CD14-positive monocyte (primary cell): ENCODE data around the gene SPATA13. TPM values are rescaled to one million over a fixed set of nuclear protein-coding genes. Genes with fewer than 3 reads are reported as not detected.

Source experiments
- DNase-seq, 3 donors: peaks; one replicate each; pipeline ENCODE4 v3.0.0-alpha.2; 2011 to 2022
- H2AFZ ChIP-seq: 2 replicates; pipeline ENCODE4 v1.6.0; 2012; ENCODE audit warnings: mild to moderate bottlenecking, low read depth, low read length, inconsistent platforms; ENCODE audit not compliant: insufficient read depth, poor library complexity, severe bottlenecking
- H3K27ac ChIP-seq, 2 donors: 1 replicate in 1 of 2; 2 replicates in 1 of 2; pipeline ENCODE4 v1.5.1; 2012 to 2013; ENCODE audit warnings: low read length in 2 of 2, control low read depth in 1 of 2, inconsistent platforms in 1 of 2, low read depth in 1 of 2, mild to moderate bottlenecking in 1 of 2
- H3K27me3 ChIP-seq, 2 donors: one replicate each; pipeline versions ENCODE4 v1.6.0 to v1.6.1; 2011 to 2013; ENCODE audit warnings: low read length in 2 of 2; ENCODE audit not compliant: control insufficient read depth in 2 of 2, insufficient read depth in 2 of 2
- H3K36me3 ChIP-seq, 2 donors: replicated peaks in 1 of 2; 1 replicate in 1 of 2; 2 replicates in 1 of 2; pipeline versions ENCODE4 v1.5.1 to v1.6.1; 2012 to 2013; ENCODE audit warnings: low read length in 2 of 2, control low read depth in 1 of 2, inconsistent platforms in 1 of 2, mild to moderate bottlenecking in 1 of 2; ENCODE audit not compliant: insufficient read depth in 2 of 2, control insufficient read depth in 1 of 2
- H3K4me1 ChIP-seq, 2 donors: 1 replicate in 1 of 2; 2 replicates in 1 of 2; pipeline versions ENCODE4 v1.5.1 to v1.6.1; 2012 to 2013; ENCODE audit warnings: low read length in 2 of 2, control low read depth in 1 of 2, inconsistent platforms in 1 of 2, mild to moderate bottlenecking in 1 of 2, moderate library complexity in 1 of 2; ENCODE audit not compliant: insufficient read depth in 2 of 2, control insufficient read depth in 1 of 2
- H3K4me2 ChIP-seq: replicated peaks from 2 replicates; pipeline ENCODE3; 2012; ENCODE audit warnings: low read length, moderate library complexity, mild to moderate bottlenecking; ENCODE audit not compliant: poor library complexity, severe bottlenecking; ENCODE audit errors: extremely low read depth
- H3K4me3 ChIP-seq, 3 experiments: fragments of 200-600 bp in 1 of 3; sonication (generic) in 1 of 3; replicated peaks in 1 of 3; 1 replicate in 2 of 3; 2 replicates in 1 of 3; pipeline ENCODE4 v1.5.1; 2011 to 2013; ENCODE audit warnings: low read length in 3 of 3, mild to moderate bottlenecking in 3 of 3, control low read depth in 2 of 3, low read depth in 2 of 3, inconsistent platforms in 1 of 3, moderate library complexity in 1 of 3
- H3K79me2 ChIP-seq: 2 replicates; pipeline ENCODE4 v1.6.0; 2012; ENCODE audit warnings: mild to moderate bottlenecking, control low read depth, inconsistent platforms, low read length, moderate library complexity; ENCODE audit not compliant: insufficient read depth
- H3K9ac ChIP-seq: 2 replicates; pipeline ENCODE4 v1.6.0; 2017; ENCODE audit warnings: low read length, mild to moderate bottlenecking; ENCODE audit not compliant: insufficient read depth, poor library complexity, severe bottlenecking
- H3K9me3 ChIP-seq, 2 donors: replicated peaks in 1 of 2; 1 replicate in 1 of 2; 2 replicates in 1 of 2; pipeline versions ENCODE4 v1.5.1 to v1.6.1; 2012 to 2013; ENCODE audit warnings: low read length in 2 of 2, control low read depth in 1 of 2; ENCODE audit not compliant: control insufficient read depth in 1 of 2, insufficient read depth in 1 of 2
- H4K20me1 ChIP-seq: 2 replicates; pipeline ENCODE4 v1.6.0; 2012; ENCODE audit warnings: mild to moderate bottlenecking, low read length, control low read depth, moderate library complexity; ENCODE audit not compliant: insufficient read depth
- H3K27ac Mint-ChIP-seq, 7 donors: one replicate each; pipeline ENCODE4 v1.8.0; 2020; ENCODE audit warnings: mild to moderate bottlenecking in 7 of 7, mixed read lengths in 7 of 7, moderate library complexity in 6 of 7, inconsistent platforms in 2 of 7
- H3K27me3 Mint-ChIP-seq, 3 donors: one replicate each; pipeline ENCODE4 v1.8.0; 2021 to 2022; ENCODE audit warnings: low read depth in 3 of 3, mild to moderate bottlenecking in 3 of 3, mixed read lengths in 3 of 3, moderate library complexity in 3 of 3, inconsistent platforms in 1 of 3
- H3K36me3 Mint-ChIP-seq, 2 donors: one replicate each; pipeline ENCODE4 v1.8.0; 2020; ENCODE audit warnings: mixed read lengths in 2 of 2, inconsistent platforms in 1 of 2, mild to moderate bottlenecking in 1 of 2
- H3K4me1 Mint-ChIP-seq: one replicate; pipeline ENCODE4 v1.8.0; 2020; ENCODE audit warnings: mild to moderate bottlenecking, mixed read lengths
- H3K4me3 Mint-ChIP-seq, 2 donors: one replicate each; pipeline ENCODE4 v1.8.0; 2020; ENCODE audit warnings: mild to moderate bottlenecking in 2 of 2, mixed read lengths in 2 of 2, moderate library complexity in 1 of 2
- H3K9me3 Mint-ChIP-seq, 7 donors: one replicate each; pipeline ENCODE4 v1.8.0; 2020 to 2022; ENCODE audit warnings: mixed read lengths in 7 of 7, mild to moderate bottlenecking in 6 of 7, moderate library complexity in 6 of 7, inconsistent platforms in 2 of 7
- CTCF ChIP-seq: fragments of 200-600 bp; IDR thresholded peaks from one replicate; pipeline ENCODE4 v1.8.0; 2022; ENCODE audit warnings: antibody characterized with exemption, mild to moderate bottlenecking
- WGBS: methylation state at CpG from one replicate; pipeline ENCODE4 v1.1.5; 2013; ENCODE audit warnings: missing lambda C conversion rate; ENCODE audit not compliant: insufficient coverage; 5-methylcytosine and 5-hydroxymethylcytosine counted together
- intact Hi-C, 2 donors: fragments of 100-400 bp; cut with micrococcal nuclease; formaldehyde crosslinking; loops; one replicate each; pipeline versions ENCODE4 v1.15.0 to v1.15.1; 2023
- polyA plus RNA-seq, 3 donors: library from polyadenylated mRNA; depleted of rRNA in 1 of 3; unstranded in 2 of 3; stranded (reverse) in 1 of 3; fragments of 300-500 nt in 2 of 3; fragments of >200 nt in 1 of 3; fragmentation: Illumina TruSeq in 2 of 3; gene quantifications; 1 replicate in 2 of 3; 2 replicates in 1 of 3; pipeline ENCODE4 v1.2.3, GENCODE V29; 2012 to 2021

Gene SPATA13
- polyA plus RNA-seq, 3 donors = 9.3 to 44.7 (median 11.6) TPM

- DNase-seq = no peak
- Histone ChIP-seq H3K27ac (no peak overlapping the region), H3K27me3 (no peaks in the 10 kb centered on the region), H2AFZ (no peak overlapping the region), H3K4me2 (no peak overlapping the region), H3K9ac (no peak overlapping the region), H3K79me2 (no peaks in the 10 kb centered on the region), H3K9me3 (no peaks in the 10 kb centered on the region), H3K4me3 (no peak overlapping the region), H3K4me1 (no peaks in the 10 kb centered on the region), H3K36me3 (no peaks in the 10 kb centered on the region), H4K20me1 (no peaks in the 10 kb centered on the region)
- intact Hi-C loops = loop anchor here in 1 of 2 donors (10.0 kb wide), 1 partner anchor 779 kb away; no protein-coding TSS in a partner anchor
- no peaks in the 10 kb centered on the region for H3K9me3 Mint-ChIP-seq
- H3K4me1 Mint-ChIP-seq = no peaks in the 10 kb centered on the region
- no peak overlapping the region for H3K4me3 Mint-ChIP-seq
- H3K27me3 Mint-ChIP-seq = peaks cover 0 to 3% (median 2%) of the 10 kb centered on the region in 3 donors
- no CpG with 5 or more reads among the region's 5 CpGs for WGBS
- H3K36me3 Mint-ChIP-seq = no peaks in the 10 kb centered on the region
- H3K27ac Mint-ChIP-seq = no peak overlapping the region
- no peak for TF ChIP-seq CTCF
Measured at GRCh38 chr13:24153979-24154701, 6.4 kb upstream of the SPATA13 start.

- WGBS = no CpG with 5 or more reads among the region's 5 CpGs
- H3K4me3 ChIP-seq = no peak overlapping the region
- H3K4me1 ChIP-seq = peaks cover 18 to 23% of the 10 kb centered on the region in 2 donors
- no peak overlapping the region for H3K27ac ChIP-seq
- peaks cover 10 to 13% of the 10 kb centered on the region in 2 donors for H3K27me3 ChIP-seq
- DNase-seq = no peak
- H3K36me3 Mint-ChIP-seq = peaks cover 0 to 9% of the 10 kb centered on the region in 2 donors
- intact Hi-C loops = loop anchor here in 1 of 2 donors (10.0 kb wide), 1 partner anchor 785 kb away; no protein-coding TSS in a partner anchor
- peaks cover 17 to 20% (median 20%) of the 10 kb centered on the region in 3 donors for H3K27me3 Mint-ChIP-seq
- no peaks in the 10 kb centered on the region for H3K79me2 ChIP-seq
- H3K27ac Mint-ChIP-seq = no peak overlapping the region
- no peak overlapping the region for H3K9ac ChIP-seq
- H3K4me1 Mint-ChIP-seq = peaks cover 18% of the 10 kb centered on the region
- no peaks in the 10 kb centered on the region for H4K20me1 ChIP-seq
- no peaks in the 10 kb centered on the region for H3K9me3 ChIP-seq
- peaks cover 0 to 4% (median 0%) of the 10 kb centered on the region in 7 donors for H3K9me3 Mint-ChIP-seq
- H3K4me3 Mint-ChIP-seq = no peak overlapping the region
- no peaks in the 10 kb centered on the region for H3K36me3 ChIP-seq
- no peak overlapping the region for H3K4me2 ChIP-seq
- no peak for TF ChIP-seq CTCF
- H2AFZ ChIP-seq = no peak overlapping the region
Measured at GRCh38 chr13:24159357-24159756, 1.2 kb upstream of the SPATA13 start.
